Dendritic cell treated with granulocyte-macrophage colony-stimulating factor and Interleukin-4, amounts not matched to agents 40 ng/mL and 50 ng/mL, for 4 days (primary cell): ENCODE data around the gene PRDM8.

Experiments
- H3K27ac Mint-ChIP-seq: one replicate; pipeline ENCODE4 v1.8.0; 2022; ENCODE audit warnings: mild to moderate bottlenecking, mixed read lengths
- H3K27me3 Mint-ChIP-seq: one replicate; pipeline ENCODE4 v1.8.0; 2022; ENCODE audit warnings: mild to moderate bottlenecking, mixed read lengths
- H3K36me3 Mint-ChIP-seq: one replicate; pipeline ENCODE4 v1.8.0; 2022; ENCODE audit warnings: low read depth, mixed read lengths
- H3K4me1 Mint-ChIP-seq: one replicate; pipeline ENCODE4 v1.8.0; 2022; ENCODE audit warnings: low read depth, mixed read lengths
- H3K4me3 Mint-ChIP-seq: one replicate; pipeline ENCODE4 v1.8.0; 2022; ENCODE audit warnings: mild to moderate bottlenecking, moderate library complexity, mixed read lengths
- H3K9me3 Mint-ChIP-seq: one replicate; pipeline ENCODE4 v1.8.0; 2022; ENCODE audit warnings: mixed read lengths
- intact Hi-C: fragments of 100-400 bp; cut with micrococcal nuclease; formaldehyde crosslinking; loops from one replicate; pipeline ENCODE4 v1.15.0; 2022

The PRDM8 gene

DNA sequence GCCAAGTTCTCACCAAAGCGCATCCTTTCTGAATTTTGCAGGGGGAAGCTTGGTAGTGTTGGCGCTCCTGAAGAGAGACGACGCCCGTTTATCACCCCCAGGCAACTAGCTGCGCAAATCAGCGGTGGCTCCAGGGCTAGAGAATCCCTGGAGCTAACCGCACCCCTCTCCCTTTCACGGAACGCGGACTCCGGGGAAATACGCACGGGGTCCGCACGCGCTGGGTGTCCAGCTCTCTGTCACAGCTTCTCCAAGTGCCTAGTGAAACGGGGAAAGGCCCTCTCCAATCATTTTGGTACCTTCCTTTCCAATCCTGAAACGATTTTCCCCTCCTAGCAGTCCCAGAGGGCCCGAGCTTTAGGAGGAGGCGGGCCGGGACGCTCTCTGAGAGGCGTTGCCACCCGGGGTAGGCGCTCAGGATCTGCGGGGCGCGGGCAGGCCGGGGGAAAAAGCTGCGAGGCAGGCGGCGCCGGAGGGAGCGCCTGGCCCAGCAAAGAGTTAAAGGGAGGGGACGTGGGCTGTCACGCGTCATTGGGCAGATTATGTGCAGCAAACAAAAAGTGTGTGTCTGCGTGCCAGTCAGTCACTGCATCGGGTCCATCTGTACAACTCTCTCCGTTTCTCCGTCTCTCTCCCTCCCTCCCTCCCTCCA is at the start of gene PRDM8:
Gene PRDM8 (plus strand): TSS at position 582 of the 652 bp plus-strand sequence. CDS start 2,578 bp downstream, outside the sequence.
- Mint-ChIP-seq H3K9me3 (no peaks in the 10 kb centered on the region), H3K4me1 (peaks cover 46% of the 10 kb centered on the region), H3K36me3 (no peaks in the 10 kb centered on the region), H3K4me3 (peak within 1 kb of the TSS; percentile 63), H3K27me3 (peaks cover 72% of the 10 kb centered on the region), H3K27ac (no peak within 1 kb of the TSS)
- intact Hi-C loops, result loop anchor here (10.0 kb wide), 1 partner anchor 1252 kb away; no protein-coding TSS in a partner anchor

DNA sequence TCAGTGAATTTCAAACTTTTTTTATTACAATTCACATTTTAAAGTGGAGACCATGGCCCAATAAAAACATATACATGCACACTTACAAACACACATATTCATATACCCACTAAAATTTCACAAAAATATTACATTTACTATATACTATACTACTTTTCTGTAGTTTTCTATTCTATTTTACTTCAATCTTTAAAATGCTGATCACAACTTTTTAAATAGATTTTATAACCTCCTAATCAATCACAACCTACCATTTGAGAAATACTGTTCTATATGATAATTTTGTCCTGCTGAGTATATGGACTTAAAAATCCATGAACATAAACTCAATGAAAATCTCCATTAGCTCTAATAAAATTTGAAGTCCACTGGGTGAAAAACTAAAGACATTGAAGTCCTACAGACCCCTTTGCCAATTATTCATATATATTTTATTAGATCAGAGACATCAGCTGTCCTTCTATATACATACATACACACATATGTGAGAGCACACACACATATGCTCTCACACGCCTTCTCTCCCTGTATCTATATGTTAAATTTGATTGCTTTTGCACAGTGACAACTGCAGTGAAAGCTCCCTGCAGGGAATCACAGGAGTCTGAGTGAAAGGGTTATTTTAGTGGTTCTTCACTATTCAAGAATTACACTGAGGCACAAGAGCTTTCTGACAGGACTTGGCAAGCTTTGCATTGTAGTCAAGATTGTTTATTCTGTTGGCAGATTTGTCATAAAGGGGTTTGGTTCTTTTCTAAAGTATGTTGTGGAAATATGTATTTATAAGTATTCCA is 46.7 kb upstream of the PRDM8 start:
- Mint-ChIP-seq H3K36me3 (no peaks in the 10 kb centered on the region), H3K4me3 (no peak overlapping the region), H3K27ac (no peak overlapping the region), H3K4me1 (peaks cover 11% of the 10 kb centered on the region), H3K9me3 (no peaks in the 10 kb centered on the region), H3K27me3 (no peaks in the 10 kb centered on the region)
- intact Hi-C loops, result no loop called here

DNA sequence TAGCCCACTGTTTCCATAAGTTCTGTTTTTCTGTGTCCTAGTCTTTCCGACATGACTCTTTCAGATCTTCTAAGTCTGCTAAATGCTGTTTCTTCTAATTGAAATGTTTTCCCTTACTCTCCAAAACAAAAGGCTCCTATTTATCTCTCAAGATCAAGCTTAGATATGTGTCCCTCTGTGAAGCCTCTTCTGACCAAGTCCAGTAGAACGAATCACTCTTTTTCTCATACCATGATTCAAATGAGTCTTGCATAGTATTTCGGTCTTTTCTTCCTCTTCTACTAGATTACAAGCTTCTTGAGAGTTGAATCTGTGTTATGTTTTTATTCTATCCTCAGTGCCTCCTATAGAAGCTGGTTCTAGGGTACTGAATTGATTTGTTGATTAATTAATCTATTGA is 45.3 kb upstream of the PRDM8 start:
- H3K4me3 Mint-ChIP-seq, result no peak overlapping the region
- no peak overlapping the region for H3K27ac Mint-ChIP-seq
- peaks cover 11% of the 10 kb centered on the region for H3K4me1 Mint-ChIP-seq
- intact Hi-C loops, result no loop called here
- no peaks in the 10 kb centered on the region for H3K27me3 Mint-ChIP-seq
- H3K36me3 Mint-ChIP-seq, result no peaks in the 10 kb centered on the region
- H3K9me3 Mint-ChIP-seq, result no peaks in the 10 kb centered on the region

DNA sequence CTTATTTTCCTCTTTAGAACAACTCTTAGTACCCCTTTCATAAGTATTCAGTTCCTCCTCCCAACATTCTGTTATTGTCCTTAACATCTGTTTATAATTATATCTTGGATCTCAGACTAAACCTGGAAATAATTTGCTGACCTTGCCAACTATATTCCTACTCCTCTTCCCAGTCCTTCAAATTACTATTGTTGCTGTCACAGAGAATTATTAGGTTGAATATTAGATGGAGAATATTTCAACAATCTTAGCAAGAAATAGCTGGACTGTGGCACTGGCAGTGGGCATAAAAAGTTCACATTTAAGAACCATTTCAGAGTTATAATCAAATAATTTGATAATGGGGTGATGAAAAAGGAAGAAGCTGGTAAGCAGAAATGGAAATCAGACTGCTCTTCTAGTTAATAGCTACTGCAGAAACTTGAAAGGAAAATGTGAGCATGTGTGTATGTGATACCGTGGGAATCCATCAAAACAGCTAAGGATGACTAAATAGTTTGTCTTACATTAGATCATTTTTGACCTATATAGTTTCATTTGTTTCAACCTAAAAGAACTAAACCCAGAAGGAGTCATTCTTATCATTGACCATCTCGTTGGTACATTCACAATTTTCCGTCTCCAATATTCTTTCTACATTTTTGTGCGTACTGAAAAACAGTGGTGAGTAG is 43.3 kb upstream of the PRDM8 start:
- Mint-ChIP-seq H3K36me3 (no peaks in the 10 kb centered on the region), H3K4me1 (peaks cover 11% of the 10 kb centered on the region), H3K9me3 (no peaks in the 10 kb centered on the region), H3K4me3 (no peak overlapping the region), H3K27ac (no peak overlapping the region), H3K27me3 (no peaks in the 10 kb centered on the region)
- intact Hi-C loops, result no loop called here

DNA sequence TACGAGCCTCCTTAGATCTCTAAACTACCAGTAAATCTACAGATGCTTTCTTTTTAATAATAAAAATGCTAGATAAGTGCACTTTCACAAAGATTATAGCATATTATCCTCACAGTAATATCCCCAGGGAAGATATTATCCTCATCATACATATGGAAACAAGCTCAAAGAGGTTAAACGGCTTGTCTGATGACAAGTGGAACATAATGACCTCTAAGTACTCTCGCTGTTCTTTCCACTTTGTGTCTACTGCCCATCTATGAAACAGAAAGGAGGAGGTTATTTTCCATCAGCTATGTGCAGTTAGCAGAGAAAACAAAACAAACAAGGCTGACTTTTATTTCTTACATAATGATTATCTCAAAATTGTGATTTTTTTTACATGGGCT is 42.8 kb upstream of the PRDM8 start:
- Mint-ChIP-seq H3K27me3 (no peaks in the 10 kb centered on the region), H3K27ac (no peak overlapping the region), H3K9me3 (no peaks in the 10 kb centered on the region), H3K4me3 (no peak overlapping the region), H3K36me3 (no peaks in the 10 kb centered on the region), H3K4me1 (peaks cover 11% of the 10 kb centered on the region)
- intact Hi-C loops, result no loop called here

DNA sequence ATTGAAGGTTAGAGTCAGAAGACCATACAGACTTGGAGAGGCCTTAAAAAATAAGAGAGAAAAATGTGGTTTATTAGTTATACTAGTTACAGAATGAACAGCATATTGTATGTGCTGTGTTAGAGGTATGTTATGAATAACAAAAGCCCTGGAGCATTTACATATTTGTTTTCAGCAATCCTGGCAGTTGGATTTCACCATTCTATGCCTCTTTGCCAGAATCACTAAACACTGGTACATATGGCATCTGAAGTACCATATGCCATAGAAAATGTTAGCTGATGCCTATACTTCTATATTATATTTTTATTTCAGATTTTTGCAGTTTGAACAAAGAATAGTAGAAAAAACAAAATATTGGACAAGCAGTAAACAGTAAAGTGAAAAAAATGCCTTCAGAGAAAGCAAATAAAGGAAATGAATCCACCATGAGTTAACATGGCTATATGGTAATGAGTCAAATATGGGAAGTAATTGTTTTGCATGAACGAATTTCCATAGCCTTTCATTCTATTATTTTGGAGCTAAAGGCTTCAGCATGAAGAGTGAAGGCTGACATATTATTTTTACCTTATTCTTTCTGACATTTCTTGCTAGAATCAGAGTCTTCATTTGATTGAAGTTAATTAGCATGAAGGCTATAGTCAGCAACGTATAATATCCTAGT is 41.9 kb upstream of the PRDM8 start:
- no peak overlapping the region for H3K4me3 Mint-ChIP-seq
- H3K36me3 Mint-ChIP-seq, result no peaks in the 10 kb centered on the region
- H3K4me1 Mint-ChIP-seq, result peaks cover 11% of the 10 kb centered on the region
- intact Hi-C loops, result no loop called here
- no peak overlapping the region for H3K27ac Mint-ChIP-seq
- H3K9me3 Mint-ChIP-seq, result no peaks in the 10 kb centered on the region
- no peaks in the 10 kb centered on the region for H3K27me3 Mint-ChIP-seq

DNA sequence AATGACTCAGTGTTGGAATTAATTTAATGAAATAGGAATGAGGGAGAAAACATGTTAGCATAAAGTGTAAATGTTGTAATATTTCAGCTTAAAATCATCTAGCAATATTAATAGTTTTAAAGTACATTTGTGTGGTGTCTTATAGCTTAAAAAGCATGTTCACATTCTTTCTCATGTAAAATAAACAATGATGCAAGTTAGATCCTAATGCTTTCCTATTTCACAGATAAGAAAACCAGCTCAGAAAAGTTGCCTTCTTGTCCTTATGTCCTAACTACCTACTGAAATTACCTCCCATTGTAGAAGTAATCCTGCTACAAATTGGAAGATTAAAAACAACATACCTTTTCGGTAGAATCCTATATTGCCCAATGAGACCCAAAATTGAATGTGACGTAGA is 40.9 kb upstream of the PRDM8 start:
- Mint-ChIP-seq H3K36me3 (no peaks in the 10 kb centered on the region), H3K4me3 (no peak overlapping the region), H3K4me1 (peaks cover 11% of the 10 kb centered on the region), H3K9me3 (no peaks in the 10 kb centered on the region), H3K27ac (no peak overlapping the region), H3K27me3 (no peaks in the 10 kb centered on the region)
- intact Hi-C loops, result no loop called here

DNA sequence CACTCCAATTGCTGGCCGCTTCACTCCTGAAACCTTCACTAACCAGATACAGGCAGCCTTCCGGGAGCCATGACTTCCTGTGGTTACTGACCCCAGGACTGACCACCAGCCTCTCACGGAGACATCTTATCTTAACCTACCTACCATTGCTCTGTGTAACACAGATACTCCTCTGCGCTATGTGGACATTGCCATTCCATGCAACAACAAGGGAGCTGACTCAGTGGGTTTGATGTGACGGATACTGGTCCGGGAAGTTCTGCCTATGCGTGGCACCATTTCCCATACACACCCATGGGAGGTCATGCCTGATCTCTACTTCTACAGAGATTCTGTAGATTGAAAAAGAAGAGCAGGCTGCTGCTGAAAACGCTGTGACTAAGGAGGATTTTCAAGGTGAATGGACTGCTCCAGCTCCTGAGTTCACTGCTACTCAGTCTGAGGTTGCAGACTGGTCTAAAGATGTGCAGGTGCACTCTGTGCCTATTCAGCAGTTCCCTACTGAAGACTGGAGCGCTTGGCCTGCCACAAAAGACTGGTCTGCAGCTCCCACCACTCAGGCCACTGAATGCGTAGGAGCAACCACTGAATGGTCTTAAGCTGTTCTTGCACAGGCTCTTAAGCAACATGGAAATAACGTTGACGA is 35.8 kb upstream of the PRDM8 start:
- Mint-ChIP-seq H3K27ac (no peak overlapping the region), H3K27me3 (peaks cover 1% of the 10 kb centered on the region), H3K4me1 (no peaks in the 10 kb centered on the region), H3K4me3 (no peak overlapping the region), H3K9me3 (no peaks in the 10 kb centered on the region), H3K36me3 (no peaks in the 10 kb centered on the region)
- intact Hi-C loops, result no loop called here

DNA sequence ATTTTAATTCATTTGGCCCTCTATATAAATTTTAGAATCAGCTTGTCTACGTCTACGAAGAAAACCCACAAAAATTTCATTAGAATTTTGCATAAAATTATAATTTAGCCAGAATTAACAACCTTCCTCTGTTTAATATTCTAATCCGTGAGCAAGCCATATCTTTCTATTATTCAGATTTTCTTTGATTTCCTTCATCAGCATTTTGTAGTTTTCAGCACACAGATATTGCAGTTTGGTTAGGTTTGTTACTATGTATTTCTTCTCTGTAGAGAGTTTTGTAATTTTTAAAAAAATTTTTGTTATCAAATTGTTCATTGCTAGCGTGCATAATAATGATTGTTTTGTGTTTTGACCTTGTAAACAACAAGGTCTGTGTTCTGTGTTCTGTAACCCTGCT is 34.9 kb upstream of the PRDM8 start:
- Mint-ChIP-seq H3K9me3 (no peaks in the 10 kb centered on the region), H3K4me3 (no peak overlapping the region), H3K27me3 (peaks cover 1% of the 10 kb centered on the region), H3K36me3 (no peaks in the 10 kb centered on the region), H3K4me1 (no peaks in the 10 kb centered on the region), H3K27ac (no peak overlapping the region)
- intact Hi-C loops, result no loop called here

DNA sequence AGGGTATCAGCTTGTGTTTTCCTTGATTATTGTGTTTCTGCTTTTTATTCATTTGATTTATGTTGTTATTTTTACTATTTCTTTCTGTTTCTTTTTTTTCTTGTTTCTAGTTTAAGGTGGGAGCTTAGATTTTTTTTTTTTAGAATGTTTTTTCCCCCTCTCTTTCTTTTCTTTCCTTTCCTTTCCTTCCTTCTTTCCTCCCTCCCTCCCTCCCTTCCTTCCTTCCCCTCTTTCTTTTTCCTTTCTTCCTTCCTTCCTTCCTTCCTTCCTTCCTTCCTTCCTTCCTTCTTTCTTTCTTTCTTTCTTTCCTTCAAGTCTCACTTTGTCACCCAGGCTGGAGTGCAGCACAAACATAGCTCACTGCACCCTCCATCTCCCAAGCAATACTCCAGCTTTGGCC is 31.4 kb upstream of the PRDM8 start:
- H3K4me3 Mint-ChIP-seq, result no peak overlapping the region
- H3K4me1 Mint-ChIP-seq, result no peaks in the 10 kb centered on the region
- H3K36me3 Mint-ChIP-seq, result no peaks in the 10 kb centered on the region
- intact Hi-C loops, result no loop called here
- H3K27ac Mint-ChIP-seq, result no peak overlapping the region
- no peaks in the 10 kb centered on the region for H3K9me3 Mint-ChIP-seq
- peaks cover 1% of the 10 kb centered on the region for H3K27me3 Mint-ChIP-seq

DNA sequence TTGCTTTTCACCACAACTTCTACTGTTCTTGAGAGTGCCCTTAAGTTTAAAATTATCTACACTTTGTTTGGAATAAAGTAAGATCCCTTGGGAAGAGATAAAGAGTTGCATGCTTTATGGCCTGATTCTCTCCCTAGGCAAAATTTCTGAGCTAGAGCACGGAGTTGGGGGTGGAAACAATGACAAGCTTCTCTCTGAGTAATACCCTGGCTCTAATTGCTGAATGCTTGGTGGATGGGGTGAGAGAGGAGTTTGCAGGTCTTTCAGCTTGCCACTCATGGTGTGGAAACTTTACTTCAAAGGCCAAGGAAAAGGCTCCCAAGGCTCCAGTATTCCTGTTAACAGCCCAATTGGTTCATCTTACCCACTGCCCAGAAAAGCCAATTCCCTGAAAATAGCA is 26.1 kb upstream of the PRDM8 start:
- Mint-ChIP-seq H3K4me3 (no peak overlapping the region), H3K4me1 (no peaks in the 10 kb centered on the region), H3K27ac (no peak overlapping the region), H3K9me3 (no peaks in the 10 kb centered on the region), H3K27me3 (no peaks in the 10 kb centered on the region), H3K36me3 (no peaks in the 10 kb centered on the region)
- intact Hi-C loops, result no loop called here

DNA sequence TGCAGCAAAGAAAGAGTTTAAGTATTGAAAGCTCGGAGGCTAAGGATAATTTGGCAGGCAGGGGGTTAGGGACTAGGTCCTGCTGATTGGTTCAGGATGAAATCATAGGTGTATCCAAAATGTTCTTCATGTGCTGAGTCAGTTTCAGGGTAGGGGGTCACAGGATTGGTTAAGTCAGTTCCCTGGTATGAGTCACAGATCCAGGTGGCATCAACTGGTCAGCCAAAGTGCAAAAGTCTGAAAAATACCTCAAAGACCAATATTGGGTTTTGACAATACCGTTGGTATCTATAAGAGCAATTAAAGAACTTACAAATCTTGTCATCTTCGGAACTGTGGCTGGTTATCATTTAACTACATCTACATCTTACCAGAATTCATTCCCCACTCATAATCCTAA is 25.6 kb upstream of the PRDM8 start:
- Mint-ChIP-seq H3K9me3 (no peaks in the 10 kb centered on the region), H3K4me1 (no peaks in the 10 kb centered on the region), H3K4me3 (no peak overlapping the region), H3K36me3 (no peaks in the 10 kb centered on the region), H3K27ac (no peak overlapping the region), H3K27me3 (no peaks in the 10 kb centered on the region)
- intact Hi-C loops, result no loop called here

DNA sequence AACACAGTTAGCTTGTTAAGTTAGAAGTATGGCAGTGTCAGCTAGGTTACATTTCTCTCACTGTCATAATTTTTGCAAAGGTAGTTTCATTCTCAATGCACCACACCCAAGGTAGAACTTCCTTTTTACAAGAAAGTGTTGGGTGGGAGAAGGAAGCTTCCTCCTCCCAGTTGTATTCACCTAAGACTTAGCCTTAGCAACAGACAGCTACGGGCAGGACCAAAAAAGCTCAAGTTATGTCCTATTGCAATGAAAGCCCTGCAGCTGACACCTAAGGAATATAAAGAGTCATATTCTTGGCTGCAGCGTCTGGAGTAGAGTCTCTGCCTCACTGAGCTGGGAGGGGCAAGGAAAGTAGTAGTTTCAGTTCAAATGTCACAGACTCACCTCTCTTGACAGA is 25.1 kb upstream of the PRDM8 start:
- Mint-ChIP-seq H3K27ac (no peak overlapping the region), H3K9me3 (no peaks in the 10 kb centered on the region), H3K4me3 (no peak overlapping the region), H3K27me3 (no peaks in the 10 kb centered on the region), H3K4me1 (no peaks in the 10 kb centered on the region), H3K36me3 (no peaks in the 10 kb centered on the region)
- intact Hi-C loops, result no loop called here

DNA sequence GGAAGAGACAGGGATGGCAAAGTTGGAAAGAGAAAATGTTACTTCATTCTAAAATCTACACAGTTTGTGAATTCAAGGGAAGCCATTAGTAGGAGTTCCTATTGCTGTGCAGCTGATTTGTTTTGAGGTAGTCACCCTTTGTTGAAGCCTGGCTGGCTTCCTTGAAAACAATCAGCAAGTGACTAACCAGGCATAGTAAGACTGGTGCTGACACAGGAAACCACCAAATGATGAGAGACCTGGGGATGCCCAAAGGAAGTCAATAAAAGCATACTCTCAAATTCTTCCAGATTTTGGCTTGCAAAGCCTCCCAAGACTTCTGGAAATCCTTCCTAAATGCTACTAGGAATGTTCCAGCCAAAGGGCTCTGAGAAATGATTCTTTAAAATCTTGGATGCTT is 23.9 kb upstream of the PRDM8 start:
- H3K36me3 Mint-ChIP-seq, result no peaks in the 10 kb centered on the region
- no peaks in the 10 kb centered on the region for H3K27me3 Mint-ChIP-seq
- intact Hi-C loops, result no loop called here
- no peaks in the 10 kb centered on the region for H3K4me1 Mint-ChIP-seq
- H3K4me3 Mint-ChIP-seq, result no peak overlapping the region
- H3K27ac Mint-ChIP-seq, result no peak overlapping the region
- H3K9me3 Mint-ChIP-seq, result no peaks in the 10 kb centered on the region
